HG03103 (cell line): ENCODE data around the gene AMER2.
A peak's percentile ranks its signal among the peaks of the same experiment; 100 is the strongest.
"Not testable (repeated sequence)": the region's sequence is repeated elsewhere in the genome, so short reads cannot be mapped to it uniquely, and the experiment has no call there.

Experiments used
- ATAC-seq: cut with Tn5 transposase; IDR thresholded peaks from one replicate; pipeline ENCODE4 v1.9.1; 2021; ENCODE audit warnings: low read depth; ENCODE audit not compliant: unreplicated experiment

The AMER2 gene

DNA sequence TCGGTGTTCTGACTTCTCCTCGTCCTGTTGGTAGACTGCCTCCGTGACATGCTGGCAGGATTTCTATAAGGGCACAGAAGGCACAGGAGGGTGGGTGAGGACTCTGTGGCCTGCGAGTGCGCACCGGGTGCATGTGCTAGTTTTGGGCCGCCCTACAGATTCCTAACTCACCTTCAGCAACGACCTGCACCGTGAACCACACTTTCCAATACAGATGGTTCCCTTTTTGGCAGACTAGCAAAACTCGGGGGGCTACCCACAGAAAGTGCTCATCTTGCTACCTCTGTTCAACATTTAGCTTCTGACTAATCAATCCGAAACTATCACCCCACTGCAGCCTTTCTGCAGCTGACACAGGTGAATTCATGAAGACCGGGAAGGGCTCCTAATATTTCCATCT is 14.1 kb upstream of the AMER2 start:
- no peak for ATAC-seq

DNA sequence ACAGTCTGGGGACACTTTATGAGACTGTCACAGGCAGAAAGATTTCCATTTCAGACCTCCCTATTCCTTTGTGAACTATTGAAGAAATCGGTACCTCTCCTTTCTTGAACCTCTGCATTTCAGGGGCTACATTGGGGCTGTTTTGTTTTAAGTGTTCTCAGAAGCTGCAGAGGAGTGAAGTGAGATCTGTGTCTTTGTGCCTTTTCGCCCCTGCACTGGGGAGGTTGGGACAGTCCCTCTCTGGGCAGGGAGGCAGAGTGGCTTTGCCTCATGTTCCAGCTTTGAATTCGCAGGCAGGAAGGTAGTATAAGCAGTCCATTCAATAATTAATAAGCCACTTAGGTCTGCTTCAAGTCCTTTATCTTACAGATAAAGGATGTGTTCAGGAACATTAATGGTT is 9.5 kb upstream of the AMER2 start:
- peak; percentile 17 for ATAC-seq

DNA sequence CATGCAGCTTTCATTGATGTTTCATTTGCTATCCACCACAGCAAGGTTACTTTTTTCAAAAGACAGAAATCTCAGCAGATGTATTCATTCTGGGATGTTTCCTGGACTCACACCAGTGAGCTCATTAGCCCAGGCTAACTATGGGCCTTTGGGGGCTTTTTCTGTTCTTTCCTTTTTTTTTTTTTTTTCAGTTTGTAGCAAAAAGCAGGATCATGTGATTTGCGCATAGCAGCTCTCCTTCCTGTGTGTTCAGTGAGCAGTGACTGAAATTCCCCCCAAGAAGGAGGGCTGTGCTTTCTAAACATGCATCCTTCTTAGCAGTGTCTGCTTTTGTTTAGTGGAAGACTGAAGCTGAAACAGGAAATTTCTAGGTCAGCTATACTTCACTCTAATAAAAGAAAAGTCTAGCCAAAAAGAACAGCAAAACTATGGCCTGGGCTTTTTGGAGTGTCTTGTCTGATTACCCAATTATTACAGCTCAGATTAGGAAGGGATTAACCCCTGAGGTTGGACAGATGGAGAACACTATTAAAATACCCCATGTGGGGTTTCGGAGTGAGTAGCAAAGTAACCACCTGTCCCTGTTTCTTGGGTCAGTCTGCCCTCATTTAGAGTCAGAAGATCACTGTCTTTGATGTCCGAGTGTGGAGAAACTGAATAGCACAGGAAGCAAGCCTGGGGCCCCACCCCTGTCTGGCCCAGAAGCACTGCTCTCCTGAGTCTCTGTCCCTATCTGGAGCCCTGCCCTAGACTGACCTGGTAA is 8.9 kb upstream of the AMER2 start:
- peak; percentile 52 for ATAC-seq

DNA sequence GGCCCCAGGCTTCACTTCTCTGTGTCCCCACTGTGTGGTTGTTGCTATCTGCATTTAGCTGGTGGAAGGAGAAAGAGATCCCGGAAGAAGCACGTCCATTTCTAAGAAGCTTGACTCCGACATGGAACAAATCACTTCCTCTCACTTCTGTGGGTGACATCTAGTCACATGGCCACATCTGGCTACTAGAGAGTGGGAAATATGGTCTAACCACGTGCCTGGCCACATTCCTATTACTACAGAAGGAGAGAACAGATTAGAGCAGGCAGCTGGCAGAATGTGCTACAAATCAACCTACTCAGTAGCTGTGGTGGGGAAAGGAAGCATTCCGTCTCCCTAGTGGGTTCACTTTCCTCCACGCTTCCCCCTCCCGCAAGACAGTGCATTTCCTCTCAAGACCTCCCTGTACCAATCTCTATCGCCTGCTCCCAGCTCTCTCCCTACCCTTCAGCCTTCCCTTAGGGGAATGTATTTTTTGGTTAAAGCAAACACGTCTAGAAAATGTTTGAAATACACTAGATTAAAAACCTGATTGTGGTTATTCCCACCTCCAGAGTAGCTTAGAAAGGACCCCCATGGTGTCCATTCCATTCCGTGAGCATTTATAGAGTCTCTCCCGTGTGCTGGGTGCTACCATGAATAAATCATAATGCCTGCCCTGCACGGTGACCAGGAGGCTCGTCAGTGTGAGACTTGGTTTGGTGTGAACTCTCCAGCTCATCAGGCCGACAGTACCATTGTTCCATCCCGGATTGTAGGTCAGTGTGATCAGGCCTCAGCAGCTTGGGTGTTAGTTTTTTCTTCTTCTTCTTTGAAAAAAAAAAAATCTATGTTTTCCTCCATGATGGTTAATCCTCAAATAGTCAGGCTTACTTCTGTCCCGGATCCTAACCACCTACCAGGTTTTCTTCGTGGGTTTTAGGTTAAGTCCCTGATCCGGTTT is 8.0 kb upstream of the AMER2 start:
- no peak for ATAC-seq

DNA sequence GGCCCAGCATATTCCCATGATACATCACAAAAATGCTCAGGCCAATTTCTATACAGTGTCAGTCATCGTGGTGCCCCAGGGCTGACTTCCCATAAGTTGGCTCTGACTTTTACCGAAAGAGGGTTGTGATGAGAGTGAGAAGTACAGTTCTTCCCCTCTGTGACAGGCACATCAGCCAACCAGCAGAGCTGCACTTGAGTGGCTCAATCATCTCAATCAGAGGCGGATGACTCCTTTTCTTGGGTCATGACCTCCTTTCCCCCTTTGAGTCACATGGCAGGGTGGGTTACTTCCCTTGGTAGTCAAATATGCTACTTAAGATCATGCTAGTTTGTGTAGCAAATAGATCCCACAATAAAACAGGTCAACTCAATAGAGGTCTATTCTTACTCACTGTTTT is 6.9 kb upstream of the AMER2 start:
- ATAC-seq: no peak

DNA sequence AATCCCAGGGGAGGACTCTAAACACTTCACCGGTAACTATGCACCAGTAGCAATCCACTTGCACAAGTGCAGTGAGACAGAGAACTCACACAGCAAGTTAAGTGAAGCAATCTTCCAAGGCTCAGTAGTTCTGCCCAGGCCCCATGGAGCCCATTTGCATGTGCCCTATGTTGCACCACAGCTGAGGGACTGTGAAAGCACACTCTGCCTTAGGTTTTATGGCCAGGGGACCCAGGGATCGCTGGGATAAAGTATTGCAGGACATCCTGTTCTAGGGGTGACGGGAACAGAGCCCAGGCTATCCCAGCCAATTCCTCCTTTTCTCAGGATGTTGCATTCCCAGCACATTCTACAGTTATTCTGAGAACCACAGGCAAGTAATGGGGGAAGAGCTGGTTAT is 6.0 kb upstream of the AMER2 start:
- no peak for ATAC-seq

DNA sequence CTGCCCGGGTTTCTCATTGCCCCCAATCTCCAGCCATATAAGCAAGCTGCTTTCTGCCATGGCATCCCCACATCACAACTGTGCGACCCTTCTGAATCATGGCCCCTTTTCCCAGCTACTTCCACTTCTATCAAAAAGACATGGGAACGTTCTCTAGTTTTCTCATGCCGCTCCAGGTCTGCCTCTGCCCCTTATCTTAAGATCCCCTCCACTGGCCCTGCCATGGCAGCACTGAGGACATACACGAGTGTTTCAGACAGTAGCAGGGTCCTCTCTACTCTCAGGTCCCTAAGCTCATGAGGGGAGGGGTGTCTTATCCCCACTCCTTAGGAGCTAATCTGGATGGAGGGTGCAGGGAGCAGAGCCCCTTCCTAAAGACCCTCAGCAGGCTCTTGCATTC is 5.5 kb upstream of the AMER2 start:
- no peak for ATAC-seq

DNA sequence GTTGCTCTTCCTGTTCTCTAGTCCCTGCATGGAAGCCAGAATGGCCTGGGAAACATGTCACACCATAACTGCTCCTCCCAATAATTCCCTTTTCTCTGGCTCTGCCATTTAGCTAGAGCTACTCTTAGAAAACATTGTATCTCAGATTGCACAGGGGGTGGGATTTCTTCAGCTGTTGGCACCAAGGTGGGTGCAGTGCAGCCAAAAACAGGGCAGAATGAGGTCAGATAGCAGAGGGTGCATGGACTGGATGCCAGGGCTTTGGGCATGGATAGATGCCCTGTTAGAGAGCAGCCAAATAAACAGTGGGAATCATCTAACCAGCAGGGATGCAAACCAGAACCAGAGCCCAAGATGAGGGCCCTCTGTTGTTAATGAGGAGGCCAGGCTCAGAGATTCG is 4.9 kb upstream of the AMER2 start:
- no peak for ATAC-seq

DNA sequence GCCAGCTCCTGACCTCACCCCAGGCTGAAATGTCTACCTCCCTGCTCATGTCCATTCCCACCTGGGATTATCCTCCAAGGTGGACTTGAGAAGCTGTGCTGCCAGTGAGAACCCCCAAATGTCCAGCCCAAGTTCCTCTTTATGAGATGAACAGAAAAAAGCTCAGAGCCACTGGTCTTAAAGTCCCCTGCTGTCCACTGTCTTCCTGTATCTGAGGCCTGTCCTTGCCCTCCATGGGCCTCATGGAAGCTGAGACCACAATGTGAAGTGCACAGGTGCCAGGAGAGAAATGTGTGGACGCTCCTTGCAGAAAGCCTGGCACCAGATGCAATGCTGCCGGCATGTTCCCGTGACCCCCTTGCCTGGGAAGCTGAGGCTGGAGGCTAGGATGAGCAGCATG is 3.3 kb upstream of the AMER2 start:
- ATAC-seq: no peak

DNA sequence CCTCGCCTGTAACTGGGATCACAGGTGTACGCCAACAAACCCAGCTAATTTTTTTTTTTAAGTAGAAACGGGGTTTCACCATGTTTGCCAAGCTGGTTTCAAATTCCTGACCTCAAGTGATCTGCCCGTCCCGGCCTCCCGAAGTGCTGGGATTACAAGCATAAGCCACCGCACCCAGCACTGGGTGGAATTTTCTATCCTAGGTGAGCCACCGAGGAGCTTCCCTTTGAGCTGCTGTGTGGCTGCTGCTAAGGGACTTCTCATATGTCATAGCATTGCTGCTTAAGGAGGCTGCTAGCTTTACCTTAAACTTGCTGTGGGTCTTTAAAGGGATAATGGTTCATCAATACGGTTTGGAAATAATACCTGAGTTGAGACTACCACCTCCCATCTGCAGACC is 2.9 kb upstream of the AMER2 start:
- no peak for ATAC-seq

DNA sequence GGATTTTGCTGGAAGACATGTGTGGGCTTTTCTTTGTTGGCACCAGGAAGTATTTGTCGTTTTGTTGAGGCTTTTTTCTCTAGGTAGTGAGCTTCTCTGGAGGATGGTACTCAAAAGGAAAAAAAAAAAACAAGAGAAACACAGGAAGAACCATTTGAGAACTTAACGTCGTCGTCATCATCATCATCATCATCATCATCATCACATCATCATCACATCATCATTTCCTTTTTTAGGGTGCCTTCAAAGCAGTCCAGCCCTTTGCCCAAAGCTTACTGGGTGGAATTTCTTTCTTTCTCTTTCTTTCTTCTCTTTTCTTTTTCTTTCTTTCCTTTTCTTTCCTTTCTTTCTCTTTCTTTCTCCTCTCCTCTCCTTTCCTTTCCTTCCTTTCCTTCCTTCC is 2.2 kb upstream of the AMER2 start:
- no peak for ATAC-seq

DNA sequence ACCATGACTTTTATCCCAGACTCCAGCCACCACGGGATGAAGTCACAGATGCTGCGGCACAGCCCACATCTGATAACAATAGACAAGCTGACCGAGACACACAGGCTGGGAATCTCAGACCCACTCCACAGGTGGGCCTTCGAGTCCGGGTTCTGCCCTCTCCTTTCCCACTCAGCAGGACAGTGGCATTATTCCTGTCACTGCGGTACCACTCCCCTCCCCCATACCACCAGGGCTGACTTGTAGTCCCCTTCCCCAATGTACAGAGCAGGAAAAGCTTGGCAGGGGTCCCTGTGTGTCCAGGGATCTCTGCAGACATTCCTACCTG is 179 bp upstream of the AMER2 start:
- no peak for ATAC-seq

DNA sequence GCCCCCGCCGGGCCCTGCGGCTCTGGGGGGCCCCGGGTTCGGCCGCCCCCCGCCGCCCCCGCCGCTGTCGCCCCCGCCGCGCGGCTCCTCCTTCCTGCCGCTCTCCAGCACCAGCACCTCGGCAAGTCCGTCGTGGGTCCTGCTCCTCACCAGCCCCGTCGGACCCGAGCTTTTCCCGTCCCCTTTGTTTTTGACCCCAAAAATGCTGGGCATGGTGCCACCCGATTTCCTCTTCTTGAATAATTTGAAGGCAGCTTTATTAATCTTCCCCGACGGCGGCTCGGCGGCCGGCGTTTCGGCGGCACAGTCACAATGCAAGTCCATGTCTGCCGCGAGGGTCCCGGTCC is 945 bp downstream of the AMER2 start:
- no peak for ATAC-seq

DNA sequence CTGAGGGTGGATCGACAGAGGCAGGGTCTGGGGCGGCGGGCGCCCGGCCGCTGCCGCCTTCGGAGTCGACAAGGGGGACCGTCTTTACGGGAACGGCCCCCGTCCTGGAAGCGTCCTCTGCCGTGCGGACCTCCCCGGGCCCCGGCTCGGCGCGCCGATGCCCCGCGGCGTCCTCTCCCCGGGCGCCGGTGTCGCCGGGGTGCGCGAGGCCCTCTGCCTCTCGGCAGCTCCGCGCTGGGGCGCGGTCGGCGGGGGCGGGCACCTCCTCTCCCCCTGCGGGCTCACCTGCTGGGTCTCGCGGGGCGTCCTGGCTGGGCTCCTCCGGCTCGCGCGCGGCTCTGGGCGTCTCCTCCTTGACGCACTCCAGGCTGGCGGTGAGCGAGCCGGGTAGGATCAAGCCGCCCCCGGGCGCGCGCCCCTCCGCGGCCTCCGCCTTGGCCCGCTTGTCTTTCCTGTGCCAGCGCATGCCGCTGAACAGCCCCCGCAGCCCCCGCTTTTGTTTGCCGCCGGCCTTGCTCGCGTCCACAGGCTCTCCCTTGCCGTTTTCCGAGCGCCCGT is 1.5 kb downstream of the AMER2 start:
- ATAC-seq: no peak

DNA sequence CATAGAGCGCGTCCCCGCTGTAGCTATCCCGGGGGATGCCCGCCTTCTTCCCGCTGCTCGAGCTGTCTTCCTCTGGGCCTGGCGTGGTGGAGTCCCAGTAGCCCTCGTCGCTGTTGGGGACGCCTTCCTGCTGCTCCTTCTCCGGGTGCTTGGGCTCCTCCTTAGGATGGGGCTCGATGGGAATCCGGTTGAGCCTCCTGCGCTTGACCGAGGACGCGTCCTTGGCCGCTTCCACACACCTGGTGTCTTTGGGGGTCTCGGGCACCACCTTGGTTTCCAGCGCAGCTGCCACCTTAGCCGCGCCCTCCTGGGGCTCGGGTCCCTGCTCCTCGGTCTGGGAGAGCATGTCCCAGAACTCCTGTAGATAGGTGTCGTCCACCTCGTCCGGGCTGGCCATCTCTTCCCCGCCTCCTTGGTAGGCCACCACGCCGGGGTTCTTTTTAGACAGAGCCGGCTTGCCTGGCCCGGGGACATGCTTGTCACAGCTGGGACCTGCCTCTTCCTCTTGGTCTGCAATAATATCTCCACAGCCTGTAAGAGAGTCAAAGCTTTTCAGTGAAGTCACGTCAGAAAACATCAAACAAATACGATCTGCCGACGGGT is 2.0 kb downstream of the AMER2 start:
- ATAC-seq: no peak

DNA sequence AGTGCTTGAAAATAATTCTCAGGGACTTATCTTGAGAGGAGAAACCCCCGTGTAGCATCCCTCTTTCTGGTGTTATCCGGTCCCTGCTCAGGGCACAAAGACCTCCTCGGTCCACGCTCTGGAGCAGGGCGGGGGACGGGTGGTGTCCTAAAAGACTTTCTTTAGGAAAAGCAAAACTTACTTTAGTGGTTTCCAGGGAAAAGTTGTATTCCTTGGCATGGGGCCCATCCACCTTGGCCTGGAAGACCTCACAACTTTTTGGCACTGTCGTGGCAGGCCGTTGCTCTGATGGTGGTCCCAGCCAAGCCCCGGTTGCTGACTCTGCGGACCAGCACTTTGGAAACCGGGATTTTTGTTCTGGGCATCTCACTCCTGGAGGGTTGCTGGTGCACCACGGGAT is 2.7 kb downstream of the AMER2 start:
- ATAC-seq: no peak

DNA sequence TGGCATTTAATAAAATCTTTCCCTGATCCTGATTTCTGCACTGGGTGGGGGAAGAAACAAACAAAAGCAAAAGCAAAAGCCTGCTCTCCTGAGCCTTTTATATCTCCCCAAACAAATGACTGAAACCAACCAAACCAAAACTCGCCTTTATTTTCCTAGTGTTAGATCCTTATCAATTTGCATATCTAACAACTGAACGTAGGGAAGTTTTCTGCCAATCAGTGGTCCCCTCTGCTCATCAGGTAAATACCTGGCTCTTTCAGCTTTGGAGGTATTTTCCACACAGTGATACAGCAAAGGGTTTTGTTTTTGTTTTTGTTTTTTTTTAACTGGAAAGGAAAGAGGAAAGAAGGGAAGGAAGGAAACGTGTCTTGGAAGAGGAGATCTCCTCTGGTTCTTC is 3.3 kb downstream of the AMER2 start:
- no peak for ATAC-seq

DNA sequence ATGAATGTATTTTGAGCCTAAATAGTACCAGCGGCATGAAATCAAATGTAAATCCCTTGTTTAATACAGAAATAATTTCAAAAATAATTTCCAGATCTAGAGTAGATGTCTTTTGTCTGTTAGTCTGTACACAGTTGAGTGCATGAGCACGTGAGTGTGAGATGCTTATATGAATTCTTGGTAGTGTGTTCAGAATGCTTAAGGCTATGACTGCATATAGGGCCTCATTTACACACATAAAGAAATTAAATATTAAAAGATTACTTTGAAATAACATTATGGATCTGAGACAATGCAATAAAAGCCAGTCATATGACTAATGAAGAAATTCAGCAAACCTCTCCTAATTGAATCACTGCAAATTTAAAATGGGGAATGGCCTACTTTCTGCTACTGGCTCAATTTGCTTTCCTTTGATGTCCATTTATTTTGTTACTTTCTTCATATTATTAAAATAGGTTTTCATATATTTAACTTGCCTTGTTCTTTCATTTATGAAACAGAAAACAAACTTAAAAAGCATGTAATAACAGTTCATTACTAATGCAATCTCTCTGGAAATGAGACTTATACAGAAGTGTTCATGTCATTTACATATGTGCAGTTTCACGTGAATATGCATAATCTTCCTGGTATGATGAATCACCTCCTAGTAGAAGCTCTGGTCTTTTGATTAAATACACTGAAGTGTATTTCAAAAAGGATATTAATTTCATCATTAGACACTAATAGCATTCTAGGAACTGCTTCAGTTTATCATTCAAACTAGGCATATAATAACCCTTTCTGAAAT is 4.5 kb downstream of the AMER2 start:
- ATAC-seq: no peak

DNA sequence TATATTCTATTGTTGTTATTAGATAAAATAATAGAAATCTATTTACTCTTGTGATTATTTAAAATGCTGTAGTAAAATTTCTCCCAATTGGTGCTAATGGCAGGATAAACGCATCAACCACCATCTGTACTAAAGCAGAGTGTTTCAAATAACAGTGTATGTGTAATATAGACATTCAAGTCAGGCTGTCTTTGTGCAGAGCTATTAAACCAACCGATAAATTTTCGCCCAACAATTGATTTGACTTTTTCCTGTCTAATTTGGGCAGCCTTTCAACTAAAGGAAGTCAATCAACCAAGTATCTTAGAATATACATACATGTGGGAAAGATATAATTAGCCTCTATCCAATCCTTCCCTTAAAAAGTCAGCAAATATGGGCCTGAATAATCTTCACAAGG is 5.8 kb downstream of the AMER2 start:
- ATAC-seq: no peak

DNA sequence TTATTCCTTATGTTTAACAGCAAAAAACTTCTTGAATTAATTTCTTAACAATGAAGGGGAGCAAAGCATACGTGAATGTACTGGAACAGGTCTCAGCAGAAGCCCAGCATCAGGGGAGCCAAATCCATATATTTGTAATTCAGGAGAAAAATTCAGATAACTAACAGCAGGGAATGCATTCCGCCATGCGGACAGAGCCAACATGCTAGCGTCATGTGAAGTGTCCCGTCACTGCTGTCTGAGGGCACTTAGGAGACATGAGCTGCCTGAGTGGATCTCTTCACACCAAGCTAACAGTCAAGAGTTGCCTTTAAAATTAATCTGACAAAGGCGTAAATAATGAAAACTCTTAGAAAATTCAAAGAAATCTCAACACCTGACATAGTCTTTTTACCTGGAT is 6.4 kb downstream of the AMER2 start:
- ATAC-seq: no peak

DNA sequence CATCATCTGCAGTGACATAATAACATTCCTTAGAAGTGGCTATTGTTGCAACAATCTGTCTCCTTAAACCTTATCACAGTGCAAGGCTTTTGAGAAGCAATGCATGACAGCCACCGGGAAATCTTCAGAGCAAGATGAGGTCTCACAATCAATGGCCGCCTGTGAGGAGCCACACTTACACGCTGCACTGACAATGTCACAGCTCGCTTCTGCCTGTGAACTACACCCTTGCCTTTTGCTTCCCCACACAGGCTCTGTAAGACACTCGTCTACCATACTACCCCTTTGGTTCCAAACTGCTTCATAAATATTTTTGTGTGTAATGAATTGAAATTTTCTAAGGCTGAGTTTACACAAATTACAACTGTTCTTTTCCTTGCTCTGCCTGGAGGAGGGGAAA is 6.9 kb downstream of the AMER2 start:
- not testable (repeated sequence) for ATAC-seq
